ENCODE measurements around the gene LRRC37A.
"Not testable (repeated sequence)": the region's sequence is repeated elsewhere in the genome, so short reads cannot be mapped to it uniquely, and the experiment has no call there.

Gene LRRC37A

DNA sequence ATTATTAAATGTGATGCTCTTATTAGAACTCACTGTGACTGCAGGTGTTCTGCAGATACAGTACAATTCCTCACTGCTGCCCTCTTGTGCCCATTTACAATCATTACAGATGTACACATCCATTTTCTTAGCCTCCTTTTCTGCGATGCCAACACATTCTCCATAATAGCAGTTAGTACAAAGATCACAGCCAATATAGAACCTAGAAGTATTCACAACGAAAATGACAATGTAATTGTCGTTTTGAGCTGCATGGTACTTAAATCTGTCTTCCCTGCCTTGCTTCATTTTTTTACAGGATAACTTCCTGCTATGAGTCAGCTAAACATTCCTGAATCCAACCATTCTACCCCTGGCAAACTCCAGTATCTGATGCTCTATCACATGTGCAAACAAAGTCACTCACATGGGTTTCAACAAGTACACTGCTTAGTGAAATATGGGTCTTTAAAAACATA lies 8.1 kb upstream of the LRRC37A start:
- DNase-seq (ENCODE audit: insufficient read length, low spot score) = not testable (repeated sequence)
- peak; percentile 14 for FAIRE-seq

DNA sequence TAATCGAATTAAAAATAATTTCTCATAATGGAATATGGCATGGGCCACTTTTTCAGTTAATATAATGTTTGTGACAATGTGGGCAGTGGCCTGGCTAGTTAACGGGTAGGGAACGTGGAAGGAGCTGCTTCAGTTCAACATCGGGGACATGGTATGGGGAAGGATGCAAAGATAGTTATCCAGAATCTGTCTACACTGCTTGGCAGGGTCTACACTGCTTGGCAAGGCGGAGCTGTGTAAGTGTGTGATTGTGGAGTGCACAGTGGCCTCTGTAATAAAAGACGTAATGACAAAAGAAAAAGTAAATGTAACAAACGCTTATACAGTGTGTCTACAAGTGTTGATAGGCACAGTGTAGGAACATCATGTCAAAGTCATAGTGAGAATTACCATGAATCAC lies 7.3 kb upstream of the LRRC37A start:
- DNase-seq (ENCODE audit: insufficient read length, low spot score); FAIRE-seq: not testable (repeated sequence)

DNA sequence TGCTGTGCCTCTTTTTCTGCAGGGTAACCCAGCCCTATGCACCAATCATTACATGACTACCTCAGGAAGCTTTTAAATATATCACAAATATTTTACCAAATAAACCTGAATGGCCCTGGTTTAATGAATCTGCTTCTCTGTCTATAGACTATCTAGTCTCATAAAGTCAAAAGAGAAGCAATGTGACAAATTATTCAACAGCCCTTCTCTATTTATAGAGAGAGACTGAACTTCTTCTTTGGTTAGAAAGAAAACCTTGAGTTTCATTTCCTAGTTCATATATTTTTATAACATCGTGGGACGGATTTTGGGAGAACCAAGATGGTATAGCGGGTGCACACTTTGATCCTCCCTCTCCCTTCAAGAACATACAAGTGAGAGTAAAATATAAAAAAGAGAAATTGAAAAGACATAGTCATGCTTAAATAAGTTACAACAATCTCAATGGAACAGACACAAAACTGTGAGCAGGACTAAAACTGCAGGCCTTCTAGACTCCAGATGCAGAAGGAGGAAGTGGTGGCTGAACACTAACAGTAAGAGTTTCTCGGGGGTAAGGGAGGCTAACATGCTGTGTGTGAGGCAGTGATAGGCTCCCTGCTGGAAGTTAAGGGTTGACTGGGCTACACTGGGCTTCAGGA lies 3.9 kb upstream of the LRRC37A start:
- FAIRE-seq = peak; percentile 87
- DNase-seq (ENCODE audit: insufficient read length, low spot score) = not testable (repeated sequence)

DNA sequence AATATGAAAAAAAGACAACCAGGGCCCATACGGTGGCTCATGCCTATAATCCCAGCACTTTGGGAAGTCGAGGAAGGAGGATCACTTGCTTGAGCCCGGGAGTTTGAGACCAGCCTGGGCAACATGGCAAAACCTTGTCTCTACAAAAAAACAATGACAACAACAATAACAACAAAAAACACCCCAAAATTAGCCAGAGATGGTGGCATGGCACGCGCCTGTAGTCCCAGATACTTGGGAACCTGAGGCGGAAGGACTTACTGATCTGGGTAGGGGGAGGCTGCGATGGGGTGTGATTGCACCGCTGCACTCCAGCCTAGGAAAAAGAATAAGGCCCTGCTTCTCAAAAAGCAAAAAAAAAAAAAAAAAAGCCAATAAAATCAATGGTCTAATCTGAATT lies 3.3 kb upstream of the LRRC37A start:
- not testable (repeated sequence) for FAIRE-seq; DNase-seq (ENCODE audit: insufficient read length, low spot score)

DNA sequence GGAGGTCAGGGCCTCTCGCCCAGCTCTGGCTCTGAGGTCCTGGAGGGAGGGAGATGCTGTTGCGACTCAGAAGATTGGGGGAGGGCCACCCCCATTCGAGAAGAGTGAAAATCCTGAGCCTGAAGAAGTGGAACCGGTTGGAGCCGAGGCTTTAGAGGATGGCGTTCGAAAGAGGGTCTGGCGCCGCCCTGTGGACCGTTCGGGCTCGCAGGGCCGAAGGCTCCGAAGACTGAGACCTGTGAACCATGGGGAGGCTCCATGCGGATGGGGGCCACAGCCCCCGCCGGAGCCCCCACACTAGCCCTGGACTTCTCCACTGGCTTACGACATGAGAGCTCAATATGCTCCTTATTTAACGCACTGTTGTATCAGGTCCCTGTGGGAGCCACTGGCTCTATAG lies 46.3 kb downstream of the LRRC37A start:
- DNase-seq (ENCODE audit: insufficient read length, low spot score); FAIRE-seq: not testable (repeated sequence)

DNA sequence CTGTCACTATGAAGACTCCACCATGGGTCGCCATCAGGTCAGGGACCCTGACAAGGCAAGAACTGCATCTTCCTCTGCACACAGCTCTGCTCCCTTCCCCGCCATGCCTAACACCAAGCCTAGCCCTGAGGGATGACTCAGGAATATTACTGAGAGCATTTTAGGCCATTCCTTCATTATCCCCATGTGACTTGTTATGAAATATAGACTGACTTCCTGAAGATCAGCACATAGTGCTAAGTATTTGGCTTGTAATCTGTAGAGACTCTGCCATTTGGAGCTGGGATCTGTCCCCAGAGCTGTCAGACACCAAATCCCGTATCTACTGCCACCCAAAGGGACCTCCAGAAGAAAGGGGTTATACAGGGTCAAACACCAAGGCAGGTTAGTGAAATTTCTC lies 47.2 kb downstream of the LRRC37A start:
- DNase-seq (ENCODE audit: insufficient read length, low spot score); FAIRE-seq: not testable (repeated sequence)

DNA sequence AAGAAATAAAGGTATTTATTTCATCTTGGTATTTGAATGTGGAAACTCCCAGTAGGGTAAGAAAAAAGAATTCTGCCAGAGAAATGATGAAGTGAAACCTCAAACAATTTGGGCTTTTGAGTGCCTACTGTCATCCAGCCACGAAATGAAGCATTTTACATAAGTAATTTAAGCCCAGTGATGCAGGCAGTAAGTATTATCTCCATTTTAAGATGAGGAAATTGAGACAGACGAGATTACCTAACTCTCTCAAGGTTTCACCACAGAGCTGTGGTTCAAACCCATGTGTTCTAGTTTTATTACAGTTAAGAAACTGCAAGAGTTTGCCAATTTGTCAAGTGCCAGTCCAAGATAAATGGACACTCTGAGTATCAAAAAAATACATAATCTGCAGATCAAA lies 53.4 kb downstream of the LRRC37A start:
- DNase-seq (ENCODE audit: insufficient read length, low spot score); FAIRE-seq: not testable (repeated sequence)

DNA sequence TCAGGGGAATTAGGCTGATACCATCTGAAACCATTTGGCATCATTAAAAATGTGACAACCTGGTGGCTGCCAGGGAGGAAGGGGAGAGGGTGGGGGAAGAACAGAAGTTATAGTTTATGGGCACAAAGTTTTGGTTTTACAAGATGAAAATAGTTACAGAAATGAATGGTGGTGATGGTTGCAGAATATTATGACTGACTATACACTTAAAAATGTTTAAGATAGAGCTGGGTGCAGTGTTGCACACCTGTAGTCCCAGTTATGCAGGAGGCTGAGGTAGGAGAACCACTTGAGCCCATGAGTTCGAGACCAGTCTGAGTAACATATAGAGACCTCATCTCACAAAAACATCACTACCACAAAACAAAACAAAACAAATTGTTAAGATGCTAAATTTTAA lies 54.1 kb downstream of the LRRC37A start:
- DNase-seq (ENCODE audit: insufficient read length, low spot score); FAIRE-seq: not testable (repeated sequence)

DNA sequence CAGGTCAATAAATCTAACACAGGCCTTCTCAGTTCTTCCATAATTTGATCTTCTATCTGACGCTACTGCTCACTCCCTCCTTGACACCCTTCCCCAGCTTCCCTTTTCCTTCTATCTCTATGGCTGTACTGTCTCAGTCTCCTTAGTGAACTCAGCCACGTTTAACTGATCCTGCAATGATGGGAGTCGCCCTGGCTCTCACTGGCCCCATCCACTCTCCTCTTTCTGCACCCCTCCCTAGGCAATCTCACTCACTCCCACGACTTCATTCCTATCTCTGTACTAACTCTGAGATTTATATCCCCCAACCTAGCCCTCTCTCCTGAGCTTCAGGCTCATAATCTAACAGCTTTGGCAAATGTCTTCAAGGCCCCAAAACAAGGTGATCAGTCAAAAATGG lies 58.9 kb downstream of the LRRC37A start:
- FAIRE-seq; DNase-seq (ENCODE audit: insufficient read length, low spot score): not testable (repeated sequence)

DNA sequence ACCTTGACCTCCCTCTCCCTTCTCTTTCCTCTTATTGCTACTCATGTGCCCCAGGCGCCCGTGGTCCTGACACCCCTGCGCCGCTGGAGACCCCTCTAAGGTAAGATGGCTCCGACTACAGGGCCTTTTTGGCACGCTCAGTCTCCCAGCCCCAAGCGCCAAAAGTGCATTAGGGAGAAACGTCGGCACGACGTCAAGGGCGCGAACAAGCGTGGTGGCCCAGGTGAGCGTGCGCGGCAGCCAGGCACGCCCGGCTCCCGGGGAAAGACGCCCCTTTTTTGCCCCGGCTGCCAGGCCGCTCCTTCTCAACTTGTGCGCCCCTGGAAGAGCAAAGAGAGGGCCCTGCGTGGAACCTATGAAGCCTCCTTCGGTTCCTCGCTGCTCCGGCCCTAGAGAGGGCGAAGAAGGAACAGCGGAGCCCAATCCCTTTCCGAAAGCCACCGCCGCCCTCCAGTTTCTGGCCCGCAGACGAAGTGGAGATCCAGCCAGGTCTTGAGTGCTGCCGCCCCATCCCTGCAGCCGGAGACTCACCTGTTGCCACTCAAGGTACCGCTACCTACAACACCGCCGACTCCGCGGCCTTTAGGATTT lies 66.3 kb downstream of the LRRC37A start:
- not testable (repeated sequence) for FAIRE-seq; DNase-seq (ENCODE audit: insufficient read length, low spot score)

DNA sequence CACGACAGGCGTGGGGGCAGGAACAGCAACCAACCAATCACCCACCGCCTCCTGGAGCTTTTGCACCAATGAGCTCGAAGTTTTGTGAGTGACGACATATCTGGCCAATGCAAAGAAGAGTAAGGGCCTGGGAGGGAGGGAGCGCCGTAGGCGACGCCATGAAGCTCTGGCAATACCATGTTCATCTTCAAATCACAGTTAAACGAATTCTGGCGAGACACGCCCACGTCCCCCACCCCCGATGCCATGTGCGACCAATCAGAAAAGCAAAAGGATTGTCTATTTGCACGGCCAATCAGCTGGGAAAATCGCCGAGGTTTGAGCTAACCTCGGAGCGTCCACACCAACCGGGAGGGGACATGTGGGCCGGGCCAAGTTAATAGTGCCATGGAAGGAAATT lies 66.8 kb downstream of the LRRC37A start, which contains the start of gene ARL17B:
Gene ARL17B (minus strand): TSS at position 12 of the 400 bp plus-strand sequence. CDS start 3,369 bp downstream, outside the sequence.
- FAIRE-seq = peak; percentile 100
- not testable (repeated sequence) for DNase-seq (ENCODE audit: insufficient read length, low spot score)

DNA sequence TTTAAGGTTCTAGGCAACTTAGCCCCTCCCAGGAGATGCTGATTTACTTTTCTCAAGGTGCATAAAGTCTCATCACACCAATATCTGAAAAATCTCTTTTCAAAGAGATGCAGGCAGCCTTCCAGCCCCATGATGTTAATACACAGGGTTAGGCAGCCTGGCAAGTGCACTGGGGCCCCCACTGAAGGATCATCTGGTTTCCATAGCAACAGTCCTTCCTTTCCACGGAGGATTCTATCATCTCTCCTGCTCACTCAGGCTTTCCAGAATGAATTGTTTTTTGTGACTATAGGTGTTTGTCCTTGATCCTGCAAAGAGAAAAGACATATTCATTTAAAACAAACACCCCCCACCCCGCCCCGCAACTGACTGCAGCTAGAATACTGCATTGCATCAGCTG lies 72.6 kb downstream of the LRRC37A start:
- not testable (repeated sequence) for DNase-seq (ENCODE audit: insufficient read length, low spot score); FAIRE-seq

DNA sequence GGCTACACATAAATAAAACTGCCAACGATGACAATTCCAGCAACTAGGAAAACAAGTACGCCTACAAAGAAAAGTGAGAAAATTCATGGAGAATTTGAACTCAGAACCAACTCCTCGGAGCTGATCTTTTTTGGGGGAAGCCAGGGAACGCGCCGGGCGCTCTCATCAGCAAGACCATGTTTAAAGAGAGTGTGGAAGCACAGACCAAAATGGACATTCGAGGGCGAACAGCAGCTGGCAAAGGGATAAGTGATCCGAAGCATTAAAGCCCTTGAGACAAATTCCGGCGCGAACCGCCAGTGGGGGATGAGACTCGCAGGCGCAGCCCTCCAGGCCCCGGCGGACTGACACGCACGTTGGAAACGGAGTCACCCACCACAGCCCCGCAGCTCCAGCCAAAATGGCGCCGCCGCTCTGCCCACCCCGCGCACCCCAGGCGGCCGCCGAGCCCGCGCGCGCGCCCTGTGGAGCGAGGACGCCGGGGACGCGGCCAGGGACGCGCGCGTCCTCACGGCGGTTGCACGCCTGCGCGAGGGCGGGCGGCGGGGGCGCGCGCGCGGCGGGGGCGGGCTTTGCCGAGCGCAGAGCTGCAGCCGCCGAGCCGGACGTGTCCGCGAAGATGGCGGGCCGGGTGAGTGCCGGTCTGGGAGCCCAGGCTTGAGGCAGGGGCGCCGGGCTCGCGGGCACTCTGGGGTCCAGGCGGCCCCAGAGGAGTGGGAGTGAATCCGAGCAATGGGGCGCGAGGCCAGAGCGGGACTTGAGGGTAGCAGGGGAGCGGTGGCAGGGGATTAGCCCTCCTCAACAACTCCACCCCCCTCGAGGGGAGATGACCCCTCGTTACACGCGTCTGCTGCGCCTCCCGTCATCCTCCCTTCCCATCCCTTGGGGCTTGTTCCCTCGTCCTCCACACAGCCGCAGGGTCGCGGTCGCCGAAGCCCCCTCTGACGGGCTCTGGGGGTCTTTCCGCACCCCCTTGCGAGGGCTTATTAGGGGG lies 77.6 kb downstream of the LRRC37A start:
- FAIRE-seq = peak; percentile 76

DNA sequence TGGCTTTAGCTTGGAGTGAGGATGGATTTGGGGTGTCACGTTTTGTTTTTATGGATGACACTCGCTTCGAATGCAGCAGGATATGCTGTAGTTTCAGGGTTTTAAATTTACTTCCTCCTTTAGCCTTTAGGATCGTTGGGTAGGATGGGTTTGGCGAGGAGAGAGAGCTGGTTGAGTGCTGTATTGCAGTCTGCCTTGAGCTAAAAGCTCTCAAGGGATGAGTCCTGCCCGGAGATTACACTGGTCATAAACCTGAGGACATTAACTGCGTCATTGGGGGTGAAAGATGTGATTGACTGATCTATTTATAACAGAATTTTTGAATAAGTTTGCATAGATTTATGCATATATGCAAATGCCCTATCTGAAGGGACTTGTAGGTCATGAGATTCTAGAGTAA lies 78.5 kb downstream of the LRRC37A start:
- FAIRE-seq = peak; percentile 77

More for the DNA sequence above, 77.6 kb downstream of the LRRC37A start:
- DNase-seq (ENCODE audit: insufficient read length, low spot score) = not testable (repeated sequence)

DNA sequence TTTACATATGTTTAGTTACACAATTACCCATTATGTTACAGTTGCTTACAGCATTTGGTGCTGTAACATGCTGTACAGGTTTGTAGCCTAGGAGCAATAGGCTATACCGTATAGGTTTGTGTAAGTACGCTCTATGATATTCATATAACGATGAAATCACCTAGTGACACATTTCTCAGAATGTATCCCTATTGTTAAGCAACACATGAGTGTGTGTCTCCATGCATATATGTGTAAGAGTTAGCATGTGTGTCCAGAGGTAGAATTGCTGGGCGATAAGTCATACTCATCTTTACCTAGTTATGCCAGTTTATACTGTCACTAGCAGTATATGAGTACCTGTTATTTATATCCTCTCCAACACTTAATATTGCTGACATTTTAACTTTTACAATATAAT lies 88.2 kb downstream of the LRRC37A start:
- DNase-seq (ENCODE audit: insufficient read length, low spot score) = not testable (repeated sequence)
- peak; percentile 14 for FAIRE-seq

More for the DNA sequence above, 78.5 kb downstream of the LRRC37A start:
- not testable (repeated sequence) for DNase-seq (ENCODE audit: insufficient read length, low spot score)

DNA sequence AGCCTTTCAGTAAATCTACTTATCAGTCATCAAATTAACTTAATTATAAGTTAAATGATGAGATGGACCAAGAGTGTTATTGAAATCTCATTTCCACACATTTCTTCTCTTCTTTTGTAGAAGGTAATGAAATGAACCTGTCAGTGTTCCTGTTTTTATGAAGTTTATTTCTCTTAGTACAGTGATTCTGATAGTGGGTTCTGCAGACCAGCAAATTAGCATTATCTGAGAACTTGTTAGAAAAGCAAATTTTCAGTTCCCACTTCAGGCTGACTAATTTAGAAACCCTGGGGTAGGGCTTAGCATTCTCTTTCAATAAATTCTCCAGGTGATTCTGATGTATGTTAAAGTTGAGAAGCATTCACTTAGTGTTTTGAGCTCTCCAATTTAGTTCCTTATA lies 90.6 kb downstream of the LRRC37A start:
- FAIRE-seq = peak; percentile 96
- not testable (repeated sequence) for DNase-seq (ENCODE audit: insufficient read length, low spot score)

Data from GM19239 (cell line).